Amniotic stem cell (primary cell): ENCODE results near the gene SLC22A31.
"Not testable (repeated sequence)": the region's sequence is repeated elsewhere in the genome, so short reads cannot be mapped to it uniquely, and the experiment has no call there.

Source experiments
- DNase-seq: peaks from one replicate; lab custom pipeline; 2025; lab: John Stamatoyannopoulos, UW

Gene SLC22A31

GRCh38 chr16:89192956-89193575, 7.3 kb downstream of the SLC22A31 start:
- peak; percentile 51 for DNase-seq

GRCh38 chr16:89192186-89192955, 8.0 kb downstream of the SLC22A31 start:
- peak; percentile 82 for DNase-seq

GRCh38 chr16:89191901-89192185, 8.5 kb downstream of the SLC22A31 start:
- no peak for DNase-seq

- no peak for DNase-seq
Observed at GRCh38 chr16:89191033-89191900, 9.1 kb downstream of the SLC22A31 start.

GRCh38 chr16:89190150-89190958, 10.0 kb downstream of the SLC22A31 start:
- no peak for DNase-seq

GRCh38 chr16:89189358-89190025, 10.8 kb downstream of the SLC22A31 start:
- DNase-seq, result no peak

- not testable (repeated sequence) for DNase-seq
Observed at GRCh38 chr16:89188471-89189357, 11.6 kb downstream of the SLC22A31 start.

GRCh38 chr16:89187770-89188392, 12.5 kb downstream of the SLC22A31 start:
- DNase-seq, result no peak

- DNase-seq, result no peak
Observed at GRCh38 chr16:89187032-89187769, 13.1 kb downstream of the SLC22A31 start.

GRCh38 chr16:89186593-89187031, 13.7 kb downstream of the SLC22A31 start:
- not testable (repeated sequence) for DNase-seq

- not testable (repeated sequence) for DNase-seq
Observed at GRCh38 chr16:89185887-89186592, 14.3 kb downstream of the SLC22A31 start.

- DNase-seq, result no peak
Observed at GRCh38 chr16:89184933-89185794, 15.2 kb downstream of the SLC22A31 start.

- no peak for DNase-seq
Observed at GRCh38 chr16:89184677-89184932, 15.7 kb downstream of the SLC22A31 start.

- no peak for DNase-seq
Observed at GRCh38 chr16:89183975-89184676, 16.2 kb downstream of the SLC22A31 start.

GRCh38 chr16:89183463-89183862, 16.9 kb downstream of the SLC22A31 start:
- no peak for DNase-seq

- DNase-seq, result no peak
Observed at GRCh38 chr16:89179656-89180315, 20.6 kb downstream of the SLC22A31 start.

- no peak for DNase-seq
Observed at GRCh38 chr16:89179148-89179484, 21.2 kb downstream of the SLC22A31 start.
